Right hindlimb (tissue), 1 donor: Measurements from ENCODE around the gene ST3GAL3.

ENCODE experiments used
- DNase-seq: peaks from one replicate; pipeline ENCODE4 v3.0.0-alpha.2; 2018

The ST3GAL3 gene

DNA sequence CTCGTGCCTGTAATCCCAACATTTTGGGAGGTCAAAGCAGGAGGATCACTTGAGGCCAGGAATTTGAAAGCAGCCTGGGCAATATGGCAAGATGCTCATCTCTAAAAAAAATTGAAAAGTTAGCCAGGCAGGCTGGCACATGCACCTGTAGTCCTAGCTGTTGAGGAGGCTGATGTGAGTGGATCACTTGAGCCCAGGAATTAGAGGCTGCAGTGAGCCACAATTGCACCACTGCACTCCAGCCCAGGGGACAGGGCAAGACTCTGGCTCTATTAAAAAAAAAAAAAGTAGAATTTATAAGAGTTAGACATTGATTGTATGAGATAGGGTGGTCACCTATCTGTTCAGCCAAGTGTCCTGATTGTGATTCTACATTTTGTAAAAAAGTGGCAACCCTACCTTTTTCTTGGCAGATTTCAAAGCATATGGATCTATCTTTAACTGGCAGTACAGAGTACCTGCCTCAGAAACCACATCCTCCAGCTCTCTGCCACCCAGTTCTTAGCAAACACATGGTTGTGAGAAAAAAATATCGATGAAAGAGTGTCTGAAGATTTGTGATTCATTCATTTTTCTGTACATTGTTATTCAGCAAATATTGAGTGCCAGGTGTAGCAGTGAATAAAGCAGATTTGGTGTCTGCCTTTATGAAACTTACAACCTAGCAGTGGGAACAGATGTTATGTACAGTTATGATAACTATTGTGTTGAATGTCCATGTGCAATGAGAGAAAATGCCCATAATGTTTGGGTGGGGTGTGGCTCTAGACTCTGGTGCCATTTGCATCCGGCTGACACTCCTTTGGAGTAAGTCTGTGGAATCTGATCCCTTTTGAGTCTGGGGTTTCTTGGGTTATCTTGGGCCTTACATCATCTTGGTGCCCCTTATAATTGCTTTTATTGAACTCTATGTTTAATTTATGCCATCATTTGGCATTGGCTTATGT is 82.5 kb downstream of the ST3GAL3 start:
- DNase-seq = no peak

DNA sequence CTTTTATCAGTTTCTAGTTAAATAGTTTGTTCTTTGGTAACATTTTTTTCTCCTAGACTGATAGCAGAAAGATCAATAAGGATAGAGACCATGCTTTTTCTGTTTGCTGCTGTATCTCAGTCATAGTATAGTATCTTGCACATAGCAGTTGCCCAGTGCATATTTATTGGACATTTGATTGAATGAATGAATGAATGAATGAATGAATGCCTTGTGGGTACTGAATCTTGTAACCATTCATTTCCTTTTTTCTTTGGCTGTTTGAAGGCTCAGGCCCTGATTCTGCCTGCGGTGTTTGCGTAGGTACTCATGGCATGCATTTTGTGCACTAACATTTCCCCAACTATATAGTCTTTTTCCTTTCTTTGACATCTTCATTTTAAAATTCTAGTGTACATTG is 83.9 kb downstream of the ST3GAL3 start:
- DNase-seq = no peak

DNA sequence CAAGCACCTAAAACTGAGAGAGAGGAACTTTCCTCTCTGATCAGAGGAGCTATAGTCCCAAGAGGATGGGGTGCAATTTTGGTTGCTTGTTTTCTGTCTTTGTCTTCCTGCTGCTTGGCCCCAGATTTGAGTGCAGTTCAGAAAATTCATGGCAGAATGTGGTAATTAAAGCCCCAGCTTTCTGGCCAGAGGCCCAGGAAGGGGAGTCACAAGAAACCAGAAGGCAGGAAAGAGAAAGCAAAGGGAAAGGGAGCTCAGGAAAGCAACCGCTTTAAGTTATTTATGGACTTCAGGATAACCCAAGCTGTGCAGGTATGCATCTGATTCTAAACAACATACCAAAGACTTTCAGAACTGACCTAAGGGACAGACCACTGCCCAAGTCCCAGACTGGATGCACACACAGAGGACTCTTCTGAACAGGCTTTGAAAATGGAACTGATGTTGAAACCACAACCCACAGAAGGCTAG is 88.8 kb downstream of the ST3GAL3 start:
- peak; percentile 70 for DNase-seq

DNA sequence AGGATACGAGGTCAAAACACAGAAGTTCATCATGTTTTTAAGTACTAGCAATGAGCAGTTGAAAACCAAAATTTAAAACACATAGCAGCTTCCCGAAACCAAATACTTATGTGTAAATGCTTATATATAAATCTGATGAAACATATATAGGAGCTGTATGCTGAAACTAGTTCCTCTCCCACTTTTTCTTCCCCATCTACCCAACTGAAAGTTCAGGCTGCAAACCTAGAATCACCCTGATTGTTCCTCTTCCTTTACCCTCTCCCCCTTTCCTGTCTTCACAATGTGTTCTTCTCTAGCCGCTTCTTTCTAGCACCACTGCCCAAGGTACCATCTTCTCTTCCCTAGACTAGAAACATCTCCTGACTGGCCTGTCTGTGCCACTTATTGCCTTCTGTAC is 90.6 kb downstream of the ST3GAL3 start:
- DNase-seq = no peak

DNA sequence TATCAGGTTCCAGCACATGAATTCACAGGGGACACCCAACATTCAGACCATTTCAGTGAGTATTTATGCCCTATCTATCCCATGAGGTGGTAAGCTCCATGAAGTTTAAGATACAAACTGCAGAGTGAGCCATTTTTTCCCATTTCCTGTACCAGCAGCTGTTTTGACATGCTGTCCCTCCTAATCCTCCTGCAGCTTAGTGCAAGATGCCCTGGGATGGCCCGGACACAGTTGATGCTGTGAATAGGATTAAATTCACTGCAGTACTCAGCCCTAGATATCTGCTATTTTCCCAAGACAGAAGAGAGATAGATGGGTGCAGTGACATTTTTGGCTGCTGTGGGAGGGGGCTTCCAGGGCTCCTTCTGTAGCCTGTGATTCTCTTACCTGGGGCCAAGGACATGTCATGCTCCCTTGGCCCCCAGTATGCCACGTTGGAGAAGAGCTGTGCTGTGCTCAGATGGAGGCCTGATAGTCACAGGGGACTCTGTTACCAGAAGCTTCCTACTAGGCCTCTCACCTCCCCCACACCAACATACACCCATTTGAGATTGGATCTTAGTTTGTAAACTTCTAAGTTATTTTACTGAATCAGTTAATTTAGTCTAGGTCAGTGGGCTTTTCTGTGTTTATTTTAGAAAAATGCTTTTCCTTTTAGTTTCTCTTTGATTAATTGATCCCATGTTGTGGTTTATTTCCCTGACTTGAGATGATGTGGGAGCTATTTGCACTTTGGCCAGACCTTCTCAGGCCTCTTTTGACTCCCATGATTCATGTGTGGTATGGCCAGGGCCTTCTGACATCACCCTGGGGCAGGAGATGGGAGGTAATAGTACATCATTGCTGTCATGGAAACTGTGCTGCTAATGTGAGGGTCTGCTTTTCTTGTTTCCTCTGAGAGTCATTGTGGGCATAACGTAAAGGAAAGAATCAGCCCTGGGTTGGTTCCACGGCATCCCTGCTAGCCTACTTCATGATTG is 92.6 kb downstream of the ST3GAL3 start:
- DNase-seq = peak; percentile 29

DNA sequence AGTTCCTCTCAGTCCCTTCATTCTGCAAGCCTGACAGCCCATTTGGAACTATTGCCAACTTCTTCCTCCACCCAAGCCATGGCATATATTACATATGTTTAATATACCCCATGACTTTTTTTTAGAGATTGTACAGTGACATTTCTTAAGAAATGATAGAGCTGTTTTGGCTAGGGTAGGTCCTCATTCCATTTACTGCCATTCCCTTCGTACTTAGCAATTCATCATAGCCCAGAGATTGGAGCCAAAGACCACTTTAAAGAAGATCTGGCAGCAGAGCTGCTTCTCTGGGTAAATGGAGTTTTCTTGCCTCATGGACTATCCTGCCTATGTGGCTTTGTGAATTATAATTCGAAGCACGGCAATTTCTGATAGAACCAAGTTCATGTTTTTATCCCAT is 93.4 kb downstream of the ST3GAL3 start:
- DNase-seq = no peak

DNA sequence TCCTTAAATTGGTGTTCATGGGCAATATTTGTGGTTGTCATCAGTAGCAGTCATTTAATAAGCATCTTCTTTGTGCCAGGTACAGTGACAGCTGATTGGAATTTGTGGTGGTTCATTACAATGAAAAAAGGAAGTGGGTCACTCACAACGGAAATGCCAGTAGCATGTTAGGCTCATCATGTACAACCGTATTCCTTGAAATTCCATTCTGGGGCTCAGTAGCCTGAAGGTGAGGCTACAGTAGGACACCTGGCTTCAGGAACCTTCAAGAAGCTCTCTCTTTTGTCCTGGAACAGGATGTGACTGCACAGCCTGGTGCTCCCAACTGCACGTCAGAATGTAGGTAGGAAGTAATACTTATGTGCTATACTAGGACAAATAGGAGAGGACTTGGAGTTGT is 93.9 kb downstream of the ST3GAL3 start:
- DNase-seq = no peak

DNA sequence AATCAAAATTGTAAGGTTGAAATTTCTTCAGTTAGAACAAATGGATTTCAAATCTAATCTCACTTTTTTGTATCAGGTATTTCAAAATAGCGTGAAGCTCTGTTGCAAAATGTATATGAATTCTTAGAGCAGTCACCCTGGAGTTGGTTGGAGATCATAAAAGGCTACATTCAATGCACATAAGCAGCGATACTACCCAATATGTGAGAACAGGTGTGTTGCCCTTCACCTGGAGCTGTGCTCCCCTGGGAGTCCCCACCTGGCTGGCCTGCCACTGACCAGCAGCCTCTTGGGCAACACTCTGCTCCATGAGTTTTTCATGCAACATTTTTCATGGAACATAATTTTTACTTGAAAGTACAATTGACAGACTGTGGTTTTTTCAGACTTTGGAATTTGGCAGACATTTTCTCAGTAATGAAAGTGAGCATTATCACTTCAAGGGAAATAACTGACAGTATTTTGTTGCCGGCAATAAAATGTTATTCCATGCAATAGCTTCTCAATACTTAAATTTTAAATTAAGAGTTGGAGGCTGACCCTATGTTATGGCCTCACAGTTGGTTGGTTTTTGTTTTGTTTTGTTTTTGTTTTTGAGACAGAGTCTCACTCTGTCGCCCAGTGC is 95.1 kb downstream of the ST3GAL3 start:
- DNase-seq = no peak

DNA sequence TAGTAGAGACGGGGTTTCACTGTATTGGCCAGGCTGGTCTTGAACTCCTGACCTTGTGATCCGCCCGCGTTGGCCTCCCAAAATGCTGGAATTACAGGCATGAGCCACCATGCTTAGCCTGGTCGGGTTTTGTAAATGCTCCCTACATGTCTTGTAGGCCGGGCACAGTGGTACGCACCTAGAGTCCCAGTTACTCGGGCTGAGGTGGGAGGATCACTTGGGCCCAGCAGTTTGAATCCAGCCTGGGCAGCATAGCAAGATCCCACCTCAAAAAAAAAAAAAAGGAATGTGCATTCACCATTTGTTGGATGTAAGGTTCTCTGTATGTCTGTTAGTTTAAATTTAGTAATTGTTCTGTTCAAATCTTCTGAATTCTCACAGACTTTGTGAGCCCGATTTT is 95.8 kb downstream of the ST3GAL3 start:
- no peak for DNase-seq

DNA sequence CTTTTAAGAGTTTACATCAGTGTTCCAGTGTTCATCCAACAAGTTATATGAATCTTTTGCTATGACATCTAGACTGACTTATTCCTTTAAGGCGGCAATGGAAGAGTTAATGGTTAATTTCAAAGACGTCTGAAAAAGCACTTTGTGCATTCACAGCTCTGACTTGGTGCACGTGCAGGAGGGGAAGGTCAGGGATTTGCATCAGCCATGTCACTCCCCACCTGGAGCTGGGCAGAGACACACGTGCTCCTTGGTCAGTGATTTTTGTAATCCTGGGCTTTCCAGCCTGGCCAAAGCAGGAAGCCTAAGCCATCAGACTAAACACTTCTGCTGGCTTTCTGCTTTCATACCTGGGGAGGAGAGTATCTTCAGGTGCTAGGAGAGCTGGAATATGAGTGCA is 96.3 kb downstream of the ST3GAL3 start:
- no peak for DNase-seq

DNA sequence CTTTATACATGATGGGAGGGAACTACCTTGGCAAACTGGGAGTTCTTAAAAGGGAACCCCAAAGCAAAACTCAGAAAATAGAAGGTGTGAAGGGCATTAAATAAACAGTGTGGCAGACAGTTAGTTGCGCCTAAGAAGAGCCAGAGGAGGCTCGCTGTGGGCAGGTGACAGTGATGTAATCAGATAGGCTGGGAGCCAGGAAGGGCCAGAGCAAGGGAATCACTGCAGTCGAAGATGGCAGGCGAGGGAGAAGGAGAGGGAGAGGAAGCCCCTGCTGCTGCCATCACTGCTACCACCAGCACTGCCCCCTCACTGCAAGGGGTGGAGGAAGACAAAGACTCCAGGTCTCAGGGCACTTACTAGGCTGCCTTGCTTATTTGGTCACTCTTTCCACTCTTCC is 97.2 kb downstream of the ST3GAL3 start:
- no peak for DNase-seq

DNA sequence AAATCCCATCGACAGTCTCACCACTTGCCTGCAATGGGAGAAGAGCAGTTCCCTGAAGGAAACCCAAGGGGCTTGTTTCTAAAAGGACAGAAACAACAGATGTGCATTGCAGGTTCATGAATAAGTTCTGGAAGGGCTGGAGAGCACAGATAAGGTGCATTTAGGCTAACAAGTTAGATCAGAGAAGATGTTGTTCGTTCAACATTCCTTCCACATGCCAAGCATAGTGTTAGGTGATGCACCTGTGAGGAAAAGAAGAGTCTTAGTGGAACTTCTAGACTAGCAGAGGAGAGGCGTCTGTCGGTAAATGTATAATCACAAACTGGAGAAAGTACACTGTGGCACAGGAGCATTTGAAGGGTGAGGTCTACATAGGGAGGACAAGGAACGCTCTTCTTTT is 98.0 kb downstream of the ST3GAL3 start:
- DNase-seq = no peak

DNA sequence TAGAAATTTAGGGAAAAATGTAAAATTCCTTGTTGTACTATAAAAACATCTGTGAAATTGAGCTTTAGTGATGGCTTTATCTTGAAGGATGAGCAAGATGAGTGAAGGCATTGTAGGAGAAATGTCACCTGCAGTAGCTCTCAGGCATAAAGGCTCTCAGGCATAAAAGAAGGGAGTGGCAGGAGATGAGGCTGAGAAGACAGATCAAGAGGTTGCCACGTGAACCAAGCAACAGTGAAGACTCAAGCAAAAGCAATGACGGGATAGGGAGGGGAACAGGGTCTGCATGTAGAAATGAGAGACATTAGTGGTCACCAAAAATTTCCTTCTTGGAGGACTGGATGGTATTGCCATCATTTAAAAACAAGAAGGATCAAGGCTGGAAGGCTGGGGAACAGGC is 98.8 kb downstream of the ST3GAL3 start:
- no peak for DNase-seq

DNA sequence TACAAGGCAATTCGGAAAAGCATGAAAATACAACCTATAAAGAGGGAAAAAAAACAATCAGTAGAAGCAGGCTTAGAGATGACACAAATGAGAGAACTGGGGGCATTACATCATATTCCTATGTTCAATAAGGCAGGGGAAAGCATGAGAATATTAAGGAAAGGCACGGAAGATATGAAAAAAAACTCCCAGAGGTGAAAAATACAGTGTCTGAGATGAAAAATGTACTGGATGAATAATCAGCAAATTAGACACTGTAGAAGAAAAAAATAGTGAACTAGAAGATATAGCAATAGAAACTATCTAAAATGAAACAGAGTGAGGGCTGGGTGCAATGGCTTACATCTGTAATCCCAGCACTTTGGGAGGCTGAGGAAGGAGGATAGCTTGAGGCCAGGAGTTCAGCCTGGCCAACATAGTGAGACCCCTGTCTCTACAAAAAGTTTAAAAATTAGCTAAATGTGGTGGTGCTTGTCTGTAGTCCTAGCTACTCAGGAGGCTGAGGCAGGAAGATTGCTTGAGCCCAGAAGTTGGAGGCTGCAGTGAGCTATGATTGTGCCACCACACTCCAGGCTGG is 101.8 kb downstream of the ST3GAL3 start:
- no peak for DNase-seq

DNA sequence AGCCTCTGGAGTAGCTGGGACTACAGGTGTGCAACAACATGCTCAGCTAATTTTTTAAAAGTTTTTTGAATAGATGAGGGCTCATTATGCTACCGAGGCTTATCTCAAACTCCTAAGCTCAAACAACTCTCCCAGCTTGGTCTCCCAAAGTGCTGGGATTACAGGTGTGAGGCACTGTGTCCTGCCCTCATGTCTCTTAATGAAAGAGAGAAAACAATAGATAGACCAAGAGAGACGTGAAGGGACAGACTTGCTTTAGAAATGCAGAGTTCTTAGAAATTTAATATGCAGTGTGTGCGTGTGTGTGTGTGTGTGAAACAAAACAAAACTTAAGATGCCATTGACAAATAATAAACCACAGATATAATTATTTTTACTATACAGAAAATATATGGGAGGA is 105.2 kb downstream of the ST3GAL3 start:
- no peak for DNase-seq

DNA sequence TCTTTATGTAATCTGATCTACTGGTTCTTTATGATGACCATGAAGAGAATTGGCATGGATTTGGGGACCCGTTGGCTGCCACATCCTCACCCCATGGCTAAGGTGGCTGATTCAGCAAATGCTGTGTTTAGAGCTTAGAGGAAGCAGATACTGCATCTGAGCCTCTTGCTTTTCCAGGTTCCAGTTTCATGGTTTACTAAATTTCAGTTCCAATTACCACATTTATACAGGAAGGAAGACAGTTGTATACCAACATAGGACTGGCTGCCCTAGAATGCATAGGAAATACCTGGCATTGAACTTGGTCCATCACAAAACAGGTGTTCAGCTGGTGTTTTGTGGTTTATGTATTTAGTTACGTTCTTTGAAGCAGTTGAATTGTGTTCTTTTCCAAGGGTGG is 107.1 kb downstream of the ST3GAL3 start:
- DNase-seq = no peak

DNA sequence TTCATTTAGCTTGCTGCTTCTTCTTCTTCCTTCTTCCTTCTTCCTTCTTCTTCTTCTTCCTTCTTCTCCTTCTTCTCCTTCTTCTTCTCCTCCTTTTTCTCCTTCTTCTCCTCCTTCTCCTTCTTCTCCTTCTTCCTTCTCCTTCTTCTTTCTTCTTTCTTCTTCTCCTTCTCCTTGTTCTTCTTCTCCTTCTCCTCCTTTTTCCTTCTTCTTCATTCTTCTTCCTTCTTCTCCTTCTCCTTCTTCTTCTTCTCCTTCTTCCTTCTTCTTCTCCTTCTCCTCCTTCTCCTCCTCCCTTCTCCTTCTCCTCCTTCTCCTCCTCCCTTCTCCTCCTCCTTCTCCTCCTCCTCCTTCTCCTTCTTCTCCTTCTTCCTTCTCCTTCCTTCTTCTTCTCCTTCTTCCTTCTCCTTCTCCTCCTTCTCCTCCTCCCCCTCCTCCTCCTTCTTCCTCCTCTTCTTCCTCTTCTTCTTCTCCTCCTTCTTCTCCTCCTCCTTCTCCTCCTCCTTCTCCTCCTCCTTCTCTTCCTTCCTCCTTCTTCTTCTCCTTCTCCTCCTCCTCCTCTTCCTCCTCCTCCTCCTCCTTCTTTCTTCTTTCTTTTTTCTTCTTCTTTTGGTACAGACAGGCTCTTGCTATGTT is 110.1 kb downstream of the ST3GAL3 start:
- no peak for DNase-seq

DNA sequence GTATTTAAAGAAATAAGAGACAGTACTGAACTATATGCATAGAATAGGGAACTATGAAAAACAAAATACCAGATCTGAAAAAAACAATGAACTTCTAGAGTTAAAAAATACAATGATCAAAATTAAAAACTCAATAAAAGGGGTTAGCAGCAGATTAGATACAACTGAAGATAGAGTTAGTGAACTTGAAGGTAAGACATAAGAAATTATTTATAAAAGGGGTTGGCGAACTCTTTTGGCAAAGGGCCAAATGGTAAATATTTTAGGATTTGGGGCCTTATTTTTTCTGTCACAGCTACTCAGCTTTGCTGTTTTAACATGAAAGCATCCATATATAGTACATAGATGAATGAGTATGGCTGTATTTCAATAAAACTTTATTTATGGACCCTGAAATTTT is 111.4 kb downstream of the ST3GAL3 start:
- no peak for DNase-seq

DNA sequence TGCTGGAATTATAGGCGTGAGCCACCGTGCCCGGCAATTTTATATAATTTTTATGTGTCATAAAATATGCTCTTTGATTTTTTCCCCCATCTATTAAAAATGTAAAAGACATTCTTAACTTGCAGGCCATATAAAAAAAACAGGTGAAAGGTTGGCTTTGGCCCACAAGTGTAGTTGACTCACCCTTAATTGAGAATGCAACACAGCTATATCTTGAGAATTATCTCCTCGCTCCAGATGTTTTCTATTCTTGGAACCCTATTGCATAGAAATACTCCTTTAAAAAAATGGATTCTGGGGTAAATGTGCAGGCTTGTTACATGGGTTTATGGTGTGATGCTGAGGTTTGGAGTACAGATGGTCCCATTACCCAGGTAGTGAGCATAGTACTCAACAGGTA is 112.0 kb downstream of the ST3GAL3 start:
- no peak for DNase-seq

DNA sequence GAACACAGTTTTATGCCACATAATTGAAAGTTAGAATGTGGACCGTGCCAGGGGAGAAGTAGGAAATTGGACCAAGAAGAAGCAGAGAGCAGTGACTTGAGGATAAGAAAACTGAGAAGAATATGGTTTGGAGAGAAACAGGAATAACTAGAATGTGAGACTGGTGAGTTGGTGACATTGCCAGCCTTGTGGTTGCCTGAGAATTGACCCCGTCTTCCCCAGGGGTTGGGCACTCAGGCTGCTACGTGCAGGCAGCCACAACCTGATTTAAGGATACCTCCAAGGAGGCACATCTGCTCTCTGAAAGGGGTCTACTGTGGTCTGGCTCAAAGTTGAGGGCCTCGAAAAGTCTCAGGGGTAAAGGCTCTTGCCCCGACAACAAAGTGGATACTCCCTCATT is 114.1 kb downstream of the ST3GAL3 start:
- DNase-seq = no peak

DNA sequence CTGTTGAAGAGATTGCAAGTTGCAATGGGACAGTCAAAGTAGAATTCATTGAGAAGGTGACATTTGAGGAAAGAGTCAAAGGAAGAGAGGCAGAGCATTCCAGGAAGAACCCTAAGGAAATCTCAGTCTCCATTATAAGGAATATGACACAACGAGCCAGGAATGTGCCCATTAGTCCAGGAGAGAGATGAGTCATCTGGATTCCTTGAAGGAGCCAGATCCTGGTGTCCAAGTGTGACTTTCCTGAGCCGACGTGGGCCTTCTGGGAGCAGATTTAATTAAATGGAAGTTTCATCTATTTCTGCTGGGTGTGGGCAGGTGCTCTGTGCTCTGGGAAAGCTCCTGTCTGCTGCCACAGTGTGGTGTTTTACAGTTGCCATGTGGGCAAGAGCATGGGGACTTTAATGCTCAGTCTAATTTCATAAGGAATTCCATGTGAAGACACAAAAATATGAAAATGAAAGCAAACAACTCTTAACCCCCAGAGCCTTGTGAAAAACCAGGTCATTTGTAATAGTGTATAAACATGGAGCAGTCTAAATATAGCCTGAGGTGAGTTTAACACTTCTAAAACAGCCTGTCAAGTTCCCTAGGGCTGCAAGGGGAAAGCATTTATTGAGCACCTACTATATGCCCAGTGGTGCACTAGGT is 114.8 kb downstream of the ST3GAL3 start:
- DNase-seq = no peak

DNA sequence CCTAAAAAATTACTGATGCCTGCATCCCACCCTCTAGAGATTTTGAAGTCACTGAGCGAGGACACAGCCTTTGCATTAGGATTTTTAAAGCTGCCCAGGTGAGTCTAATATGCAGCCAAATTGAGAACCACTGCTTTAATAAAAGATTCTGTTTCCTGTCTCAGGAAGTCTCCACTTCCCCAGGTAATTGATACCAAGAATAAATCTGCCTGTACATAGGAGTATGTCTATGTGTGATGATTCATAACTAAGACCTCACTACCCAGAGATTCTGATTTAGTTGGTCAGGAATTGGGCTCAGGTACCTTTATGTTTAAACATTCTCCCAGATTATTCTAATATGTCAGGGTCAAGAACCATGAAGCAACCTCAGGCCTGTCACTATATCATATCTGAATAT is 117.5 kb downstream of the ST3GAL3 start:
- no peak for DNase-seq
